GM23248 (cell line): ENCODE results near the gene TYW1B.

Source experiments
- EZH2 ChIP-seq: fragments of 200-600 bp; sonication (generic); IDR thresholded peaks from 2 replicates; pipeline ENCODE4 v1.6.1; 2018; ENCODE audit warnings: antibody characterized with exemption, mild to moderate bottlenecking; ENCODE audit not compliant: insufficient read depth, poor library complexity, severe bottlenecking
- EZH2phosphoT487 ChIP-seq: fragments of 200-600 bp; sonication (generic); IDR thresholded peaks from 2 replicates; pipeline ENCODE4 v1.6.1; 2018; ENCODE audit warnings: antibody characterized with exemption, moderate library complexity, mild to moderate bottlenecking, low read depth; ENCODE audit not compliant: insufficient read depth

- TF ChIP-seq EZH2 (no peak), EZH2phosphoT487 (no peak)
These were observed 121.5 kb downstream of the TYW1B start for GRCh38 chr7:72706521-72706920.
